ENCODE data around the gene WNT4.

Gene WNT4

DNA sequence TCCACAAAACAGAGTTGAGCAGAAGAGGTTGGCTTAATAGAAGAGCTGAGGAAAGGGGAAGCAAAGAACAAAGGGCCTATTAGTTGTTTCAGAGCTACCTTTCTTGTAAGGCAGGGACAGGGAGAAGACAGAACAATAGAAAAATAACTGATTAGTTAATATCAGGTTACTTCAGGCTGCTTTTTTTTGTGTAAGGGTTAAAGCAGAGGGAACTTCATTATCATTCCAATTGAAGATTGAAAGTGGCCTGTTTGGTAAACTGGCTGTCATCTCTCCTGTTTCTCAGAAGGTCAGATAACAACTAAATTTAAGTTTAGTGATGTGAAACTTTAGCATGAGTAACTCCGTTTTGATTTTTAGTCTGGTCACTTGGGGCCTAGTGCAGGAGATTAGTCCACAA, 68.1 kb downstream of the WNT4 start:
- Histone ChIP-seq H3K4me3 (ENCODE audit: low read depth in 1 of 2, low read length in 1 of 2) (no peak overlapping the region), H3K4me1 (ENCODE audit: control insufficient read depth in 1 of 2, insufficient read depth in 1 of 2, low read depth in 1 of 2, low read length in 1 of 2) (peaks cover 51 to 74% of the 10 kb centered on the region in 2 experiments), H3K36me3 (peaks cover 37% of the 10 kb centered on the region), H3K27ac (peak overlapping the region; percentile 78), H3K27me3 (no peaks in the 10 kb centered on the region), H3K9me3 (no peaks in the 10 kb centered on the region)
- TF ChIP-seq, protein P1, sequence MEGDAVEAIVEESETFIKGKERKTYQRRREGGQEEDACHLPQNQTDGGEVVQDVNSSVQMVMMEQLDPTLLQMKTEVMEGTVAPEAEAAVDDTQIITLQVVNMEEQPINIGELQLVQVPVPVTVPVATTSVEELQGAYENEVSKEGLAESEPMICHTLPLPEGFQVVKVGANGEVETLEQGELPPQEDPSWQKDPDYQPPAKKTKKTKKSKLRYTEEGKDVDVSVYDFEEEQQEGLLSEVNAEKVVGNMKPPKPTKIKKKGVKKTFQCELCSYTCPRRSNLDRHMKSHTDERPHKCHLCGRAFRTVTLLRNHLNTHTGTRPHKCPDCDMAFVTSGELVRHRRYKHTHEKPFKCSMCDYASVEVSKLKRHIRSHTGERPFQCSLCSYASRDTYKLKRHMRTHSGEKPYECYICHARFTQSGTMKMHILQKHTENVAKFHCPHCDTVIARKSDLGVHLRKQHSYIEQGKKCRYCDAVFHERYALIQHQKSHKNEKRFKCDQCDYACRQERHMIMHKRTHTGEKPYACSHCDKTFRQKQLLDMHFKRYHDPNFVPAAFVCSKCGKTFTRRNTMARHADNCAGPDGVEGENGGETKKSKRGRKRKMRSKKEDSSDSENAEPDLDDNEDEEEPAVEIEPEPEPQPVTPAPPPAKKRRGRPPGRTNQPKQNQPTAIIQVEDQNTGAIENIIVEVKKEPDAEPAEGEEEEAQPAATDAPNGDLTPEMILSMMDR (IDR thresholded peaks at IDR 0.05): no peak

DNA sequence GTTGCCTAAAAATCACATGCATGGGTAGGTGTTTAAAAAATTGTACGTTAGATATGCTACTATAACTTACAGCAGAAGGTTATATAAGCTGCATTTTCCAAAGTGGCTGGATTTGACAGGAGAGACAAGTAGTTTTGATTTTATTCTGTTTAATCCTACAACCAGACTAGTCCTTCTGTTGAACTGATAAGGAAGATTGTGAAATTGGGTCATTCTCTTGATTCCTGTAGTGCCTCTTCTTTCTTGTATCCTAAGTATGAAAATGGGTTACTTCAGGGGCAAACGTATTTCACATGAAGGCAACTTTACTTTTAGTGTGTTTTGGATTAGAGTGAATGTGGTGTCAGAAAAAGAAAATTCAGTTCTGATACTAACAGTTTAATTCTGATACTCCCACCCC, 71.4 kb downstream of the WNT4 start:
- TF ChIP-seq, protein P1 (IDR thresholded peaks at IDR 0.05): no peak
- Histone ChIP-seq H3K9me3 (no peaks in the 10 kb centered on the region), H3K27me3 (no peaks in the 10 kb centered on the region), H3K36me3 (peaks cover 29% of the 10 kb centered on the region), H3K4me1 (ENCODE audit: control insufficient read depth in 1 of 2, insufficient read depth in 1 of 2, low read depth in 1 of 2, low read length in 1 of 2) (peaks cover 58 to 72% of the 10 kb centered on the region in 2 experiments), H3K4me3 (ENCODE audit: low read depth in 1 of 2, low read length in 1 of 2) (no peak overlapping the region), H3K27ac (peak overlapping the region; percentile 23)
